ENCODE measurements around the gene ERMP1.
"Not testable (repeated sequence)": the region's sequence is repeated elsewhere in the genome, so short reads cannot be mapped to it uniquely, and the experiment has no call there.

The ERMP1 gene

DNA sequence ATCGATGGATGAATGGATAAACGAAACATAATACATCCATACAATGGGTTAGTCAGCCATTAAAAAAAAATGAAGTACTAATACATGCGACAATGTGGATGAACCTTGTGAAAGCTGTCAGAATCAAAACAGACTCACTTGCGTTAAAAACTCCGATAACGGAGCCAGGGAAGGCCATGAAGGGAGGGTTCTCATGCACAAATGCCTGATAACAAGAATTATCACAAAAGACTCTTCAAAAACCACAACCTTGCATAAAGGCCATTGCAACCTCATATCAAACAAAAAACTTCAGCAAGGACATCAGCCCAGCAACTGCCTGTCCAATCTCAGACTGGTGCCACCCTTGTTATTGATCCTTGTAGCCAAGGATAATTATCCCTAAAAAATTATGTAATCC lies 13.7 kb downstream of the ERMP1 start:
- DNase-seq (ENCODE audit: low spot score), result no peak

- no peak for DNase-seq (ENCODE audit: low spot score)
Observed at GRCh38 chr9:5818424-5819142, 14.3 kb downstream of the ERMP1 start.

GRCh38 chr9:5817862-5818261 lies 15.1 kb downstream of the ERMP1 start:
- no peak for DNase-seq (ENCODE audit: low spot score)

DNA sequence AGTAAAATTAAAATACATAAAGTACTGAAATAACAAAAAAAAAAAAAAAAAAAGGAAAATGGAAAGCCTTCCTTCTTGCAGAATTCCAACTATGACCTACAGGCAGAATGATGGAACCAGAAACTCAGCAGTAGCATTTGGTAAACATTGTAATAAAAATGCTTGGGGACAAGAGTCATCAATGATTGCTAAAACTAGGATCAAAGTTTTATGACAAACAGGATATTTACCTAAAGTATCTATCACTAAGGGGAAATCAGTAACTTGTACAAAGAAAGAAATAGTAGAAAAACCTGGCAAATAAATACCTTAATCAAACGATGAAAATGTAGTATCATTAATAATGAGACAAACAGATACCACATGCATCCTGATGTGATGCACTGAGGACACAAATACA lies 17.5 kb downstream of the ERMP1 start:
- no peak for DNase-seq (ENCODE audit: low spot score)

DNA sequence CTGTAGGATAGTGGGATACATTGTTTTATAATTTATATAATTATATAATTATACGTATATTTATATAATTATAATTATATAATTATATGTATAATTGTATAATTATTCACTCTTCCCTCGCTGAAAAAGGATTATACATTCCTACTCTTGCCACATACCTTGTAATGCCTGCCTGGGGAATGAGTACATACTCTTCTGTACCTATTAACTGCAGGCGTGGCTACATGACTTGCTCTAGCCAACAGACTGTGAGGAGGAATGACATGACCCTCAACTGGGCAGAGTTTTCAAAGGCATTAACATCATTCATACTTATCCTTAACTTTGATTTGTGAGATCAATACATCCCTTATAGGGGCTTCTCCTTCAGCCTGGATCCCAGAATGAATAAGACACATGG lies 19.1 kb downstream of the ERMP1 start:
- no peak for DNase-seq (ENCODE audit: low spot score)

DNA sequence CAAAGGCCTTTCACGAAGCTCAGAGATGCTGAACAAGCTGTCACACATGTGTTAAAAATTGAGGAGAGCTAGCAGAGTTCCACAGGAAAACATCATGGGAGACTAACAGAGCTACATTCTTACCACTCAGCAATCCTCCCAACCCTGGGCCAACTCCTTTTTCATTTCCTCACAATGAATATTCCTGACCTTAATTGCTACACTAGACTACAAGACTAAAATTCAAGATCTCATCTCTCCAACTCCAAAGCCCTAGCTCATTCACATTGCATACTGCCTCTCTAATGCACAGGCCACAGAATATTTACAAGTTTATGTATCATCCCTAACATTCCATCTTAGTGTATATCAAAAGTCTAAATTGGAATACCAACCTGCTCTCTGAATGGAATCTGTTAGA lies 21.2 kb downstream of the ERMP1 start:
- no peak for DNase-seq (ENCODE audit: low spot score)

DNA sequence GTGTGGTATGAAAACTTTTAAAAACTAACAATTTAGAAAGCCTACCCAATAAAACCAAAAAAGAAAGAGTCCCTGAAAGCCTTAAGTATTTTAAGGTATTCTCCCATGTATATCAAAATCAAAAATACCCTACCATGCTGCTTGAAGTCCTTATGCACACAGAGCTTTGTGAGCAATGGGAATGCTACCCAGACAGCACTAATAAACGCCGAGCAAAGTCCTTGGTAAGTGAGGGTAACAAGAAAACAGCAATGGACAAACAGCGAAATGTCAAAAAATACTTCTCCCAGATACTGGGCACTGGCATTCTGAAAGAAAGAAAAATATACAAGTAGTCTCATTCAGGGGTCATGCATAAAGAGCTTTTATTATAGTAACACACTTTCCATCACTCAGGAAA lies 27.4 kb downstream of the ERMP1 start:
- no peak for DNase-seq (ENCODE audit: low spot score)

- DNase-seq (ENCODE audit: low spot score), result no peak
Observed at GRCh38 chr9:5801739-5802113, 31.2 kb downstream of the ERMP1 start.

DNA sequence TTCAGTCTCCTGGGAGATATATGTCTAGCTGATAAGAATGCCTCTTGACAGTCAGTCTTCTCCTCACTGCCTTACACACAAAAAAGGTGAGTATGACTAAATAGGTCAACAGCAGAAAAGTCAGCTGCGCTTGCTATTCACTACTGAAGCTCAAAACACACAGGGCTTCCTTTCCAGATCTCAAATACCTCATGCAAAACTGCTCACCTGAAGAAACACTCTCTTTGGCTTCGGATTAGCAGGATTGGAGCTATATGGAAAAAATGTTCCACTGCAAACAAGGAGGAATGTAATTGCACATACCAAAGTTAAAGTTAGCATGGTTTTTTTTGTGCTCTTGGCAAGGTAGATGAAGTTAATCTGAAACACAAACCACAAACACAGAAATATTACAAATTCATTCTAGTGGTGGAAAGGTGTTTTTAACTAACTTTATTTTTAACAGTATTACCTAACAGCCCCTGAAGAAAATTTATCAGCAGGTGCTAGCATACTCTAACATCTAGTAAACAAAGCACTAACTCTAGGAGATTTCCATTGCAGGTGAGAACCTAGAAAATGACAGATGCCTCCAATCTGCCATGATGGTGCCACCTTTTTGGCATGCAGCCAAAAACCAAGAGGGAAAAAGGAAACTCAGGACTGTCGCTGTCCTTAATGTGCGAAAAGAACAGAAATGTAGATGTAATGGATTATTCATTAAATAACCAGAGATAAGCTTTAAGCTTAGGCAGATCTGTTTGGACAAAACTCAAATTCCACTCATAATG lies 31.8 kb downstream of the ERMP1 start:
- peak; percentile 12 for DNase-seq (ENCODE audit: low spot score)

DNA sequence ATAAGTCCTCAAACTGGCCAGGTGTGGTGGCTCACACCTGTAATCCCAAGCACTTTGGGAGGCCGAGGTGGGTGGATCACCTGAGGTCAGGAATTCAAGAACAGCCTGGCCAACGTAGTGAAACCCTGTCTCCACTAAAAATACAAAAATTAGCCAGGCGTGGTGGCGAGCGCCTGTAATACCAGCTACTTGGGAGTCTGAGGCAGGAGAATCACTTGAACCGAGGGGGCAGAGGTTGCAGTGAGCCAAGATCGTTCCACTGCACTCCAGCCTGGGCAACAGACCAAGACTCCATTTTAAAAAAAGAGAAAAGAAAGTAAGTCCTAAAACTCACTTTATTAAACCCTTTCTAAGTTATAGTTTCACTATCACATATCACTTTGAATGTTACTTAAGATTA lies 32.5 kb downstream of the ERMP1 start:
- DNase-seq (ENCODE audit: low spot score), result not testable (repeated sequence)

DNA sequence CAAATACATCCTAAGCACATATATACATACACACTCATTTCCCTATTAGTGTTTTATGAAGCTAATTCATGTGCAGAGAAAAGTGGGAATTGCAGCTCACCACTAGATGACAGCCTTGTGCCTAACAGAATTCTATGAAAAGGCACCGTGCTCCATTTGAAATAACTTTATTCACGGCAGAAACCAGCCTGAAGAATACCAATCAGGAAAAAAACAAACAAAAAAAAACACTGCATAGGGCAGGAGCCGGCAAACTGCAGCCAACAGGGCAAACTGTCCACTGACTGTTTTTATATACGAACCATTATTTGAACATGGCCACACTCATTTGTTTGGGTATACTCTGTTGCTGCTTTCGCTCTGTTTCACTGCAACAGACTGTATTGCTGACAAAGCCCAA lies 33.6 kb downstream of the ERMP1 start:
- peak; percentile 14 for DNase-seq (ENCODE audit: low spot score)

GRCh38 chr9:5798581-5798980 lies 34.3 kb downstream of the ERMP1 start:
- no peak for DNase-seq (ENCODE audit: low spot score)

DNA sequence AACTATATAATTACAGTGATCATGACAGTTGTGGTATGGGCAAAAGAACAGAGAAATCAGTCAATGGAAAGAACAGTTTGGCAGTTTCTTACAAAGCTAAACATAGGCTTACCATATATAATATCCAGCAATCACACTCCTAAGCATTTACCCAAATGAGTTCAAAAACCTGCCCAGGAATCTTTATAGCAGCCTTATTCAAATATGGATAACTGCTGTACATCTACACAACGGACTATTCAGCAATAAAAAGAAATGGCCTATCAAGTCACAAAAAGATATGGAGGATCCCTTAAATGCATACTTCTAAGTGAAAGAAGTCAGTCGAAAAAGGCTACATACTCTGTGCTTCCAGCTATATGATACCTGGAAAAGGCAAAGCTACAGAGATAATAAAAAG lies 36.6 kb downstream of the ERMP1 start:
- DNase-seq (ENCODE audit: low spot score), result no peak

GRCh38 chr9:5793812-5794211 lies 39.1 kb downstream of the ERMP1 start:
- DNase-seq (ENCODE audit: low spot score), result no peak

DNA sequence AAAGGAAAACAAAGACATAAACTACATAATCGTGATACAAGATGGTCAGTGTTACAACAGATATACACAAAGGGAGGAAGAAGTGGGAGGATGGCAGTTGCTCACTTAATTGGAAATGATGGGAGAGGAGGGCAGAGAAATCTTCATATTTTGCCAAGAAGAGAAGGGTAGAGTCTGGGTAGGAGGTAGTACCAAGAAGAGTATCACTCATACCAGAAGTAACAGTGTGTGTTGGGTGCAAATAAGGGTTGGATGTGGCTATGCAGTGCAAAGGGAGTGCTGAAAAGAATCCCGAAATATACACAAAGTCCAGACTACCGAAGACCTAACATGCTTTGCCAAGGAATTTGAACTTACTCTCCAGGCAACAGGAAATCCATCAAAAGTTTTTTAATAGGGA lies 41.0 kb downstream of the ERMP1 start:
- DNase-seq (ENCODE audit: low spot score), result no peak

GRCh38 chr9:5790923-5791322 lies 42.0 kb downstream of the ERMP1 start:
- DNase-seq (ENCODE audit: low spot score), result no peak

- DNase-seq (ENCODE audit: low spot score), result no peak
Observed at GRCh38 chr9:5789489-5789888, 43.4 kb downstream of the ERMP1 start.

GRCh38 chr9:5787759-5788302 lies 45.1 kb downstream of the ERMP1 start:
- DNase-seq (ENCODE audit: low spot score), result no peak

- no peak for DNase-seq (ENCODE audit: low spot score)
Observed at GRCh38 chr9:5787220-5787619, 45.7 kb downstream of the ERMP1 start.

- DNase-seq (ENCODE audit: low spot score), result no peak
Observed at GRCh38 chr9:5786370-5787127, 46.4 kb downstream of the ERMP1 start.

DNA sequence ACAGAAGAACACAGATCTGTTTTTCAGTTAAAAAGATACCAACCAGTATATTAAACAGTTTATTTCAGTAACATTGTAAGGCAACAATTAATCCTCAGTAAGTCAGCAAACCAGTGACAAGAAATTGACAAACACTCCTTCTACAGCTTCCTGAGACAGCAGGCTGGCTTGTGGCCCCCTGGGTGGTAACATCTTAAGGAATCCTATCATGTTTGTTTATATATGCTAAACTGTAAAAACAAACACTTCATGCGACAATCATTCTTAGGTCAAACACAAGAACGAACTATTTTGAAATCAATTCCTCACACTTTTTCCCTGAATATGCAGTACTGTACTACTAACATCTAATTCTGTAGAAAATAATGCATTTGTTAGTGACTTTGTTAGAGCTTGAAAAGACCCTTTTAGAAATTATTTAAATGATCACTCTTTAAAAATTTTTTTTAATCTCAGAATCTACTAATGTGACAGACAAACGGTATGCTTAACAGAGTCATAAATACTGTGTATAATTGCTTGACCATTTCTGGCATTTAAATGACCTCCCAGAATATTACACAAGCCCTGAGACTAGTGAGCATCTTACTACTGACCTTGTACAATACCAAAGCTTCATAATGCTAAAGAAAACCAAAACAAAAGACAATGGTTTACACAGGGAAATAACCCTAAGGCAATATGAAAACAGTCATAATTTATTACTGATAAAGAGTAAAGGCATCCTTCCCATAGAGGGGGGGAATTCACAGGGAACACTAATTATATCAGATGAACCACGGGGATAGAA lies 48.2 kb downstream of the ERMP1 start:
- no peak for DNase-seq (ENCODE audit: low spot score)

GRCh38 chr9:5783982-5784381 lies 48.9 kb downstream of the ERMP1 start:
- DNase-seq (ENCODE audit: low spot score), result no peak

Data from iPS-NIHi11 (cell line).